Renal pelvis (tissue), 4 donors: ENCODE data around the gene BRSK2. TPM values are rescaled to one million over a fixed set of nuclear protein-coding genes. Genes with fewer than 3 reads are reported as not detected.

Experiments
- DNase-seq: peaks from one replicate; pipeline ENCODE4 v3.0.0-alpha.2; 2013
- polyA plus RNA-seq, 3 donors: library from polyadenylated mRNA; unstranded; fragments of 120-200 nt; gene quantifications; one replicate each; pipeline ENCODE4 v1.2.1, GENCODE V29; 2013; ENCODE audit not compliant: insufficient read length in 3 of 3

Gene BRSK2
- polyA plus RNA-seq, 3 donors = 0.98 to 1.2 (median 1.1) TPM

GRCh38 chr11:1375161-1375954 is 14.4 kb upstream of the BRSK2 start:
- no peak for DNase-seq

- no peak for DNase-seq
Observed at GRCh38 chr11:1375955-1376258, 13.8 kb upstream of the BRSK2 start.

- no peak for DNase-seq
Observed at GRCh38 chr11:1377231-1377780, 12.4 kb upstream of the BRSK2 start.

GRCh38 chr11:1381793-1382425 is 7.8 kb upstream of the BRSK2 start:
- no peak for DNase-seq

- DNase-seq = no peak
Observed at GRCh38 chr11:1382429-1382828, 7.3 kb upstream of the BRSK2 start.

- peak; percentile 48 for DNase-seq
Observed at GRCh38 chr11:1382831-1383607, 6.7 kb upstream of the BRSK2 start.

GRCh38 chr11:1384199-1384970 is 5.3 kb upstream of the BRSK2 start:
- DNase-seq = no peak

- DNase-seq = no peak
Observed at GRCh38 chr11:1387521-1387920, 2.2 kb upstream of the BRSK2 start.

- DNase-seq = no peak
Observed at GRCh38 chr11:1387961-1388762, 1.6 kb upstream of the BRSK2 start.

GRCh38 chr11:1388763-1389102 is 1.0 kb upstream of the BRSK2 start:
- no peak for DNase-seq

- peak; percentile 93 for DNase-seq
Observed at GRCh38 chr11:1389103-1389931, 417 bp upstream of the BRSK2 start.

GRCh38 chr11:1390569-1391164 is 933 bp downstream of the BRSK2 start:
- no peak for DNase-seq

GRCh38 chr11:1391165-1392075 is 1.7 kb downstream of the BRSK2 start:
- DNase-seq = no peak

GRCh38 chr11:1392111-1392510 is 2.4 kb downstream of the BRSK2 start:
- no peak for DNase-seq

GRCh38 chr11:1392561-1392960 is 2.8 kb downstream of the BRSK2 start:
- DNase-seq = no peak

- no peak for DNase-seq
Observed at GRCh38 chr11:1393038-1393710, 3.4 kb downstream of the BRSK2 start.

- no peak for DNase-seq
Observed at GRCh38 chr11:1394936-1395772, 5.4 kb downstream of the BRSK2 start.
